Daoy (cell line): ENCODE results near the gene PIGB. TPM values are rescaled to one million over a fixed set of nuclear protein-coding genes. Genes with fewer than 3 reads are reported as not detected.
"Not testable (repeated sequence)": the region's sequence is repeated elsewhere in the genome, so short reads cannot be mapped to it uniquely, and the experiment has no call there.

Experiments
- DNase-seq: peaks from one replicate; pipeline ENCODE4 v3.0.0-alpha.2; 2015; ENCODE audit warnings: low read depth
- total RNA-seq: library from RNA; depleted of rRNA; stranded (reverse); fragments of >200 nt; shearing (Covaris generic); gene quantifications from 2 replicates; pipeline ENCODE4 v1.2.3, GENCODE V29; 2014; rRNA removed

PIGB gene
- total RNA-seq, 1 experiment from 2014 or later: 15.0 TPM

DNA sequence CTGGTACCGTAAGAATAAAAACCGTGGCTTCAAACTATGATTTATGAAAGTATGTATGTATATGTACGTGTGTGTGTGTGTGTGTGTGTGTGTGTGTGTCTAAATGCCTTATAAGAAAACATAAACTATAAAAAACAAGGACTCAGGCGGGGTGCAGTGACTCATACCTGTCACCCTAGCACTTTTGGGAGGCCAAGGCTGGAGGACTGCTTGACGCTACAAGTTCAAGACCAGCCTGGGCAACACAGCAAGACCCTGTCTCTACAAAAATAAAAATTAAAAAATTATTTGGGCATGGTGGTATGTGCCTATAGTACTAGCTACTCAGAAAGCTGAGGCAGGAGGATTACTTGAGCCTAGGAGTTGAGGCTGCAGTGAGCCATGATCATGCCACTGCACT, 60.1 kb downstream of the PIGB start:
- DNase-seq: no peak

DNA sequence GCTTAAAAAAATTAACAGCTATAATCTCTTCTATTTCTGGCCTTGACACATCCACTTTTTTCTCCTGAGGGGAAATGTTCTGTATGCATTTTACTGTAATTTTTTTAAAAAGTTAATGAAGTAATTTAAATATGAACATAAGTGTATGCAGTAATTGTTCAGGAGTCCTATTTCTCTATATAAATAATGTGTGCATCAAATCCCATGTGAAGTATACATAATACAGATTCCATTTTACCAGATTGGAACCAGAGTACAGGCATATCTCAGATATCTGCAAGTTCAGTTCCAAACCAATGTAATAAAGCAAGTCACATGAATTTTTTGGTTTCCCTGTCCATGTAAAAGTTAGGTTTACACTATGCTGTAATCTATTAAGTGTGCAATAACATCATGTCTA, 62.6 kb downstream of the PIGB start:
- DNase-seq: no peak

DNA sequence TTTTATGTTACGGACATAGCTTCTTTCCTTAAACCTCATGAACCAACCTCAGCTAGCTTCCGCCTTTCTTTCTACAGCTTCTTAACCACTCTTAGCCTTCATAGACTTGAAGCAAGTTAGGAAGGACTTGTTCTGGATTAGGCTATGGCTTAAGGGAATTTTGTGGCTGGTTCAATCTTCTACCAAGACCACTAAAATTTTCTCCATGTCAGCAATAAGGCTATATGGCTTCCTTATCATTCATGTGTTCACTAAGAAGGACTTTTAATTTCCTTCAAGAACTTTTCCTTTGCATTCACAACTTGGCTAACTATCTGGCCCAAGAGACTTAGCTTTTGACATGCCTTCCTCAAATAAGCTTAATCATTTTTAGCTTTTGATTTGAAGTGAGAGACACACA, 64.7 kb downstream of the PIGB start:
- DNase-seq: no peak

DNA sequence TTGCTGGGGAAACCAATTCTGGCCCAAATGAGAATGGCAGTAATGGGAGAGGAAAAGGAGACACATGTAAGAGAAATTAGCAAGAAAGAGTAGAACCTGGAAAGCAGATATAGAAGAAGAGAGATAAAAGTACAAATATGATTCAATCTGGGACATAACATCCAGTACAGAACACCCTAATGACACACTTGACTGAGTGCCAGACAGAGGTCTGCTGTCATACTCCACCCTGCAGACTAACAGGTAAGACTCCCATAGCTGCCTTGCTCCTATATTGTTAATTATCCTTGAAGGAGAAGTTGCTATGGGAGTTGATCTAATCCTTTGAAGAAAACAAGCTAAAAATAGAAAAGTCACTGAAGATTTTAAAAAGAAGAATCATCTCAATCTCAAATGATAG, 68.0 kb downstream of the PIGB start:
- no peak for DNase-seq

DNA sequence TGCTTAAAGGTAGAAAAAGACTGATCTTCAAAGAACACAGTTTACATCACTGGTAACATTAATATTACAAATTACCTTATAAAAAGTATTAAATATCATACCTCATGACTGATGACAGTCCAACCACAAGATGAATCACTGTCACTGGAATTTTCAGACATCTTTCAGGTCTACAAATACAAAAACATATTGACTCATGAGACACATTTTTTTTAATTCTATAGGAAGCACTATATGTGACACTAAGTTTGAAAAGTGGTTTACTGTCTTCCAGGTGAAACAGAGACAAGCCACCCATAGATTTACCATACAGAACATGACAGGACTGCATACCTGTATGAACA, 70.2 kb downstream of the PIGB start:
- peak; percentile 6 for DNase-seq

DNA sequence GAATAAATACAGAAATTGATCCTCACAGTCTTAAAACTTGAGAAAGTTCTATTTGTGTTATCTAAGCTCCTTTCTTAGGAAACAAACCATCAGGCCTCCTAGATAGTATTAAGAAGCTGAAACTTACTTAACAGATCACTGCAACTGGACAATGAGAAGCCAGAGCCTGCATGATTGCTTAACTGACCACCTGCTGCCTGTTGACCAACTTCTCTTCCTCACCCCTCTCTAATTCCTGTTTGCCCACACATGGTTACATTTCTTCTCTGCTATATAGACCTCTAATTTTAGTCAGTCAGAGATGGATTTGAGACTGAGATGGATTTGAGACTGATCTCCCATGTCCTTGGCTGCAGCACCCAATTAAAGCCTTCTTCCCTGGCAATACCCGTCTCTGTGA, 75.7 kb downstream of the PIGB start:
- DNase-seq: no peak

DNA sequence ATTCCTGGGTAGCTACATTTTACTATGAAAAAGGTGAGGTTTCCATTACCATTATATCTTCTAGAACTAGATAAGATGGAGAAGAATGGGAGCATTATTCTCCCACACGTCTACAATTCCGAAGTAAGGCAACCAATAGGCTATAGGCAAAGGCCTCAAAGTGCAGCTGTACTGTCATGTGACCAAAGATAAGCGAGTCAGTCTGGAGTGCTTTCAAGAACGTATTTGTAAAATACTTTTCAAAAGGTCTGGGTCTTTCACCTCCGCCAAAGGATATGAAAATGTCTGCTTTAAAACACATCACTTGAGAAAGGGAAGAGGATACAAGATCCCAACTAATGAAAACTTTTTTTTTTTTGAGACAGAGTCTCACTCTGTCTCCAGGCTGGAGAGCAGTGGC, 79.2 kb downstream of the PIGB start:
- DNase-seq: no peak

DNA sequence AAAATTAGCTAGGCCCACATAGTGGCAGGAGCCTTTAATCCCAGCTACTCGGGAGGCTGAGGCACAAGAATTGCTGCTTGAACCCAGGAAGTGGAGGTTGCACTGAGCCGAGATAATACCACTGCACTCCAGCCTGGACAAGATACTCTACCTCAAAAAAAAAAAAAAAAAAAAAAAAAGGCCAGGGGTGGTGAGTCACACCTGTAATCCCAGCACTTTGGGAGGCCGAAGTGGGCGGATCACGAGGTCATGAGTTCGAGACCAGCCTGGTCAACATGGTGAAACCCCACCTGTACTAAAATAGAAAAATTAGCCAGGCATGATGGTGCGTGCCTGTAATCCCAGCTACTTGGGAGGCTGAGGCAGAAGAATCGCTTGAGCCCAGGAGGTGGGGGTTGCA, 81.0 kb downstream of the PIGB start:
- not testable (repeated sequence) for DNase-seq

DNA sequence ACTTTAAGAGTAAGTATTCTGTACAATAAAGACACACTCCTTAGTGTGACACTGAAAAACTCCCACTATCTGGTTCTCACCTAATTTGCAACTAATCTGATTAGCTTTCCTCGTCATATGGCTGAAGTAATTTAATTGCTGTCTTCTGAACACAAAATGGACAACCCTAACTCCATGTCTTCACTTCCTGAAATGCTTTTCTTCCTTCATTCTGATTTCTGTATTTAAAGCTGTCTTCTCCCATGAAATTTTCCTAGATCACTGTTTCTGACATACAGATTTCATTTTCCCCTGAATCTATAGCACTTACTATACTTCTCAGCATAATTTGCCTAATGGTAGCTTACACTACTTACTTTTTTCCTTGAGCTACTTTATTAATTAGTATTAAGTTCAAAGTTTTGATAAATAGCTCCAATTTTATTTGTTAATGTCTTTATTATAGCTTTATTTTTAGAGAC, 82.8 kb downstream of the PIGB start:
- DNase-seq: no peak

DNA sequence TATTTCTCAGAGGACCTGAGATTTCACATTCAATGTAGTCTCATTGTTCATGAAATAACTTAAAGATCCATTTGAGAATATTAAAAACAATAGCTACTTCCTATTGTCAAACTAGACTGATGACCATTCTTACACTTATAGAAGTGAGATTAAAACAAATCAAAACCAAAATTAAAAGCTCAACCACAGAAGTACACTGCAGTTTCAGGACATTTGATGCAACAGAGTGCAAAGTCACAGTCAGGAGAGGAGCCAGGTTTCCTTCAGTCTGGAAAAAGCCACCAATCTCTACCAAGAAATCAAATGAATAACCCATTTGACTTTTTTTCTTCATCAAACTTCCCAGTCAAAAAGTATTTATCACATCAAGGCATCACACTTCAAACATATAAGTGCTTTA, 83.7 kb downstream of the PIGB start:
- DNase-seq: no peak

DNA sequence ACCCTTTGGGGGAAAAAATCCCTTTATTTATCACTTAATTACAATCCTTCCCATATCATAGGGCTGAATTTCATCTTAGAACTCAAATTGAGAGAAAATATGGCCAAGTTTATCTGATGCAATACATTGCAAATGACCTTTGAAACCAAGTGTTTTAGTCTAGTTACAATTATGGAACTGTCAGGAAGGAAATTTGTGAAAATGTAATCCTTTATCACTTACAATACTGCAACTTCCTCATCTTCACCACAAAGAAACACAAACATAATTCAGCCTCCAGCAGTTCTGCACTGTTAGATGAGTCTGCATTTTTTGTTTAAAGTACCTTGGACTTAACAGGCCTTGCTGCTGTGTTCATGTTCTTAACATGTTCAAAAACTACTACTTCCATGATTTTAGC, 84.5 kb downstream of the PIGB start:
- peak; percentile 5 for DNase-seq

Other genes with a start within 250 kb of the PIGB start
- 146 and 195 TPM in 2 replicates for gene RSL24D1, start 122.3 kb upstream of the PIGB start, total RNA-seq
- 6.5 and 9.7 TPM in 2 replicates for gene RAB27A, start 29.4 kb upstream of the PIGB start, total RNA-seq
- gene PIGBOS1, start 99 bp upstream of the PIGB start, total RNA-seq: 15.3 and 25.9 TPM in 2 replicates
- 28.3 and 28.9 TPM in 2 replicates for gene CCPG1, start 89.1 kb downstream of the PIGB start, total RNA-seq
- 0.11 and 1.3 TPM in 2 replicates for gene PIERCE2, start 89.3 kb downstream of the PIGB start, total RNA-seq
- gene DNAAF4, start 189.0 kb downstream of the PIGB start, total RNA-seq: 5.5 and 19.0 TPM in 2 replicates